ENCODE data around the gene DDX1.

DNA sequence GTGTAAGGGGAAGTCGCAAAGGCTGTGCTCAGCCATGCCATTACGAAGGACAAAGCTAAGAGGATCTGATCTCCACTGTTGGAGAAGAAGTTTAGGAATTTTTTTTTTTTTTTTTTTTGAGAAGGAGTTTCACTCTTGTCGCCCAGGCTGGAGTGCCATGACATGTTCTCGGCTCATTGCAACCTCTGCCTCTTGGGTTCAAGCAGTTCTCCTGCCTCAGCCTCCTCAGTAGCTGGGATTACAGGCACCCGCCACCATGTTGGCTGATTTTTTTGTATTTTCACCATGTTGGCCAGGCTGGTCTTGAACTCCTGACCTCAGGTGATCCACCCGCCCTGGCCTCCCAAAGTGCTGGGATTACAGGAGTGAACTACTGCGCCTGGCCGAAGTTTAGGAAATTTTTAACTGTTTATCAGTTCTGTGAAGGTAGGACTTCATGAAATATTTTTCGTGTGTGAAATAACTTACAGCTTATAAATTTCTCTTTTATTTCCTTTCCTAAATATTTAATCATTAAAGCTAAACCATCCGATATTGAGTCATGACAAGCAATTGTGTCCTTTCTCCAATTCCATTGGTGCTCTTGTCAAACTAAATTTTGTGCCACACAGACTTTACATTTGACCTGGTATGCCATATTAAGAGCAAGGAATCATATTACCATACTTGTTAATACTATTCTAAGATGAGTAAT, 22.2 kb downstream of the DDX1 start:
- TF ChIP-seq CTCF (IDR thresholded peaks at IDR 0.05) (no peak), POLR2A (IDR thresholded peaks at IDR 0.05) (no peak), POLR2AphosphoS5 (IDR thresholded peaks at IDR 0.05) (no peak)
